GM19463 (cell line): ENCODE results near the gene PLD4.
"Not testable (repeated sequence)": the region's sequence is repeated elsewhere in the genome, so short reads cannot be mapped to it uniquely, and the experiment has no call there.

ENCODE experiments used
- ATAC-seq: cut with Tn5 transposase; IDR thresholded peaks from one replicate; pipeline ENCODE4 v1.9.1; 2021; ENCODE audit warnings: mild to moderate bottlenecking, moderate library complexity; ENCODE audit not compliant: unreplicated experiment

PLD4 gene

GRCh38 chr14:104898195-104898558 is 26.5 kb upstream of the PLD4 start:
- ATAC-seq, result no peak

- ATAC-seq, result no peak
Measured at GRCh38 chr14:104898870-104899510, 25.7 kb upstream of the PLD4 start.

- ATAC-seq, result no peak
Measured at GRCh38 chr14:104899781-104900180, 24.9 kb upstream of the PLD4 start.

- ATAC-seq, result no peak
Measured at GRCh38 chr14:104900639-104901512, 23.8 kb upstream of the PLD4 start.

- no peak for ATAC-seq
Measured at GRCh38 chr14:104903990-104904389, 20.7 kb upstream of the PLD4 start.

GRCh38 chr14:104904650-104905578 is 19.8 kb upstream of the PLD4 start:
- ATAC-seq, result not testable (repeated sequence)

GRCh38 chr14:104905579-104905933 is 19.1 kb upstream of the PLD4 start:
- not testable (repeated sequence) for ATAC-seq

GRCh38 chr14:104908303-104908702 is 16.4 kb upstream of the PLD4 start:
- no peak for ATAC-seq

- ATAC-seq, result no peak
Measured at GRCh38 chr14:104912053-104912452, 12.6 kb upstream of the PLD4 start.

GRCh38 chr14:104913435-104913834 is 11.2 kb upstream of the PLD4 start:
- no peak for ATAC-seq

GRCh38 chr14:104917116-104917515 is 7.6 kb upstream of the PLD4 start:
- no peak for ATAC-seq

GRCh38 chr14:104917993-104918392 is 6.7 kb upstream of the PLD4 start:
- no peak for ATAC-seq

- ATAC-seq, result not testable (repeated sequence)
Measured at GRCh38 chr14:104919152-104919992, 5.3 kb upstream of the PLD4 start.

- ATAC-seq, result no peak
Measured at GRCh38 chr14:104919993-104920315, 4.7 kb upstream of the PLD4 start.

GRCh38 chr14:104923640-104924420 is 849 bp upstream of the PLD4 start:
- no peak for ATAC-seq

- ATAC-seq, result no peak
Measured at GRCh38 chr14:104925214-104925854, 655 bp downstream of the PLD4 start.

- no peak for ATAC-seq
Measured at GRCh38 chr14:104925855-104926609, 1.4 kb downstream of the PLD4 start.

- ATAC-seq, result peak; percentile 91
Measured at GRCh38 chr14:104926619-104927431, 2.1 kb downstream of the PLD4 start.
